HG03095 (cell line): Measurements from ENCODE around the gene FSTL4.

Source experiments
- ATAC-seq: cut with Tn5 transposase; IDR thresholded peaks from one replicate; pipeline ENCODE4 v1.9.1; 2021; ENCODE audit warnings: moderate library complexity; ENCODE audit not compliant: unreplicated experiment

The FSTL4 gene

GRCh38 chr5:133304707-133305216 lies 307.6 kb downstream of the FSTL4 start:
- ATAC-seq: no peak

GRCh38 chr5:133304178-133304577 lies 308.2 kb downstream of the FSTL4 start:
- no peak for ATAC-seq

GRCh38 chr5:133303298-133303697 lies 309.0 kb downstream of the FSTL4 start:
- ATAC-seq: no peak

GRCh38 chr5:133299728-133300127 lies 312.6 kb downstream of the FSTL4 start:
- ATAC-seq: no peak

- ATAC-seq: no peak
Observed at GRCh38 chr5:133299021-133299420, 313.3 kb downstream of the FSTL4 start.

- no peak for ATAC-seq
Observed at GRCh38 chr5:133298447-133298846, 313.9 kb downstream of the FSTL4 start.

GRCh38 chr5:133297293-133297692 lies 315.0 kb downstream of the FSTL4 start:
- no peak for ATAC-seq

- no peak for ATAC-seq
Observed at GRCh38 chr5:133296624-133297023, 315.7 kb downstream of the FSTL4 start.

- ATAC-seq: no peak
Observed at GRCh38 chr5:133295520-133295919, 316.8 kb downstream of the FSTL4 start.

GRCh38 chr5:133294380-133294779 lies 318.0 kb downstream of the FSTL4 start:
- ATAC-seq: no peak

GRCh38 chr5:133293960-133294359 lies 318.4 kb downstream of the FSTL4 start:
- ATAC-seq: no peak

- ATAC-seq: no peak
Observed at GRCh38 chr5:133292300-133292699, 320.0 kb downstream of the FSTL4 start.

- ATAC-seq: no peak
Observed at GRCh38 chr5:133291524-133291923, 320.8 kb downstream of the FSTL4 start.

GRCh38 chr5:133290669-133291240 lies 321.6 kb downstream of the FSTL4 start:
- no peak for ATAC-seq

- no peak for ATAC-seq
Observed at GRCh38 chr5:133289686-133290367, 322.5 kb downstream of the FSTL4 start.

- ATAC-seq: no peak
Observed at GRCh38 chr5:133287500-133287899, 324.8 kb downstream of the FSTL4 start.

GRCh38 chr5:133286483-133286882 lies 325.9 kb downstream of the FSTL4 start:
- ATAC-seq: no peak

- ATAC-seq: no peak
Observed at GRCh38 chr5:133285583-133286021, 326.7 kb downstream of the FSTL4 start.

GRCh38 chr5:133284306-133284705 lies 328.0 kb downstream of the FSTL4 start:
- no peak for ATAC-seq

GRCh38 chr5:133278317-133278716 lies 334.0 kb downstream of the FSTL4 start:
- no peak for ATAC-seq

- no peak for ATAC-seq
Observed at GRCh38 chr5:133277744-133278143, 334.6 kb downstream of the FSTL4 start.

- ATAC-seq: no peak
Observed at GRCh38 chr5:133276171-133276570, 336.2 kb downstream of the FSTL4 start.

GRCh38 chr5:133275631-133276030 lies 336.7 kb downstream of the FSTL4 start:
- ATAC-seq: no peak
